HL-60 (cell line): ENCODE measurements around the gene CDC42BPG.

ENCODE experiments used
- CTCF ChIP-seq: IDR thresholded peaks from one replicate; pipeline ENCODE4 v1.5.1; 2011; ENCODE audit warnings: low read length, control low read depth, inconsistent platforms; ENCODE audit not compliant: insufficient read depth
- GABPA ChIP-seq: IDR thresholded peaks from 2 replicates; pipeline ENCODE4 v1.6.1; 2012; ENCODE audit warnings: low read depth
- POLR2AphosphoS5 ChIP-seq: IDR thresholded peaks from 2 replicates; pipeline ENCODE4 v1.6.1; 2012; ENCODE audit warnings: low read depth
- REST ChIP-seq: IDR thresholded peaks from 2 replicates; pipeline ENCODE4 v1.6.1; 2012; ENCODE audit warnings: low read depth; ENCODE audit not compliant: insufficient replicate concordance
- SPI1 ChIP-seq: IDR thresholded peaks from 2 replicates; pipeline ENCODE4 v1.6.1; 2012; ENCODE audit warnings: low read depth, mild to moderate bottlenecking, borderline replicate concordance

- TF ChIP-seq CTCF (no peak), POLR2AphosphoS5 (no peak), GABPA (no peak), REST (no peak), SPI1 (no peak)
These were observed 799 bp upstream of the CDC42BPG start for GRCh38 chr11:64845129-64845775.
